ENCODE data around the gene PPP1R1A.

The PPP1R1A gene

DNA sequence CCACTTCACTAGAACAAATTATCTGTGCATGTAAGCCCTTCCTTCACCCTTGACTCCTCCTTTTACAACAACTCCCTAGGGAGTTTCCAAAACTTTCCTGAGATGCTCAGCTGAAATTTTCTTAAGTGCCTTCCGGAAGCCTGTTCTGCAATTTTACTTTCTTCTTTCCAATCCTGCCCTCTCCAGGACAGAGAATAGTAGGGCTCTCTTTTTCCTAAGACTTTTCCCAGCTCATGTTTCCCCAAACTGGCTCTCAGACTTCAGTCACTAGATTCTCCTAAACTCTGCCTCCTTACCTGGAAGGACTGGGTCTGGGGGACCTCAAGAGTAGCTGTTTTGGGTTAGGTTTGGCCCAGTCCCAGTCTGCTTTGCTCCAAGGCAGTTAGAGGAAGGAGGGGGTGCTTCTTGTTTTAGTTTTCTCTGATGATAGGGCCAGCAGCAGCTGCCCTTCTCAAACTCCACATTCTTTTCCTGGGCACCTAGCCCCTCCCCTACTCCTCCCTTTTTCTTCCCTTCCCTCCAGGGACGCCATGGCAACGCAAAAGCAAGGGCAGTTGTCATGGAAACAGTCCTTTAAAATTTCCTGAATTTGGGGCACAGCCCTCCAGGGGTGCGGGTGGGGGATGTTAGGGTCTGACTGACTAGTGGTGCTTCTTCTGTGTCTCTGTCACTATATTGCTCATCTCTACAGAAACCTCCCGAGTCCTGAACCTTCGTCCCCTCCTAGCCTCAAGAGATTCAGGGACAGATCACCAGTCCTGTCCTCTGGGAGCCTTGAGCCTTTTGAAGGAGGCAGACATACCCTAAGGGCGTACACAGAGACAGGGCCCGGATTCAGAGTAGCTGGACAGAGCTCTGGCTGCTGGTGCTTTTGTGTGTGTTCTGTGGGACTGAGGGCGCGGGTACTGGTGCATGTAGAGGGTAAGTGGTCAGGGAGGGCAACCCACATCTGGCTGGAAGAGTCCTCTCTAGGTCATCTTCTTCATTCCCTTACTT is 17.0 kb downstream of the PPP1R1A start:
- DNase-seq (ENCODE audit: low read depth), result no peak

DNA sequence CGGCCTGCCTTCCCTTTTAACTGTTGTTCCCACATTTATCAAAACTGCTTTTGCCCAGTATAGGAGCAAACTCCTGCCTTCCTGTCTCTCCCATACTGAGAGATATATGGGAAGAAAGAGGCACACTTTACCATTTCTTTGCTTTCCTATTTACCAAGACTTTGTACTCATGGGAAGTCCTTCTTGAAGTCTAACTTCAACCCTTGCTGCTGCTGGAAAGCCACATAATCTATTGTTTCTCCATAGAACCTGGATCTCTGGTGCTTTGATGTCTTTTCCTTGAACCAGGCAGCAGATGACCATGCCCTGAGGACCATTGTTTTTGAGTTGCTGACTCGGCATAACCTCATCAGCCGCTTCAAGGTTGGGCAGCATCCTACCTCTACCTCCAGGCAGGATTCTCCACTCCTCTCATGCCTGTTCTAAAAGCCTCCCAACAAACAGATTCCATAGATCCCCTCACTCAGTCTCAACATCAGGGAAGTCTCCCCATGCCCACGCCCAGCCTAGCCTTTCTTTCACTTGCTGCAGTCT is 18.4 kb downstream of the PPP1R1A start:
- no peak for DNase-seq (ENCODE audit: low read depth)

DNA sequence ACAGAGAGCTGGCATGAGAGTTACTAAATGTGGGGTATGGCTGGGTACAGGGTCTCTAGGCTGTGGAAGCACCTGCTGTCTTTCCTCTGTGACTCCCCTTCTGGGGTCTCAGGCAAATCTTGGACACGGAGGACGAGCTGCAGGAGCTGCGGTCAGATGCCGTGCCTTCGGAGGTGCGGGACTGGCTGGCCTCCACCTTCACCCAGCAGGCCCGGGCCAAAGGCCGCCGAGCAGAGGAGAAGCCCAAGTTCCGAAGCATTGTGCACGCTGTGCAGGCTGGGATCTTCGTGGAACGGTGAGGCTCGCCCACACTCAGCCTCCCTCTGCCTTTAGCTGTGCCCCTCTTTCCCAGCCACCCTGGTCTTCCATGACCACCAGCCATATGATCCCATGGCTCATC is 19.4 kb downstream of the PPP1R1A start:
- no peak for DNase-seq (ENCODE audit: low read depth)

DNA sequence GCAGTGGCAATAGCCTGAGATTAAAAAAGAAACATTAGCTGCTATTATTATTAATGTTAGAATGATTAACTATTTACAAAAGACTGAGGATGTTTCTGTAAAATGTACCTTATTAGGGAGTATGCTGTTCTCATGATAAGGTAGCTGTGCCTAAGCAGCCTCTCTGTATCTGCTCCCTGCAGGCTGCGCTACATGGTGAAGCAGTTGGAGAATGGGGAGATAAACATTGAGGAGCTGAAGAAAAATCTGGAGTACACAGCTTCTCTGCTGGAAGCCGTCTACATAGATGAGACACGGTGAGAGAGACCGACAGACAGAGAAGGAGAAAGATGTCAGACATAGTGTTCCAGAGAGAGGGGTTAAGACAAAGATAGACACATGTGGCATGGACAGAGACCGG is 21.7 kb downstream of the PPP1R1A start:
- no peak for DNase-seq (ENCODE audit: low read depth)

DNA sequence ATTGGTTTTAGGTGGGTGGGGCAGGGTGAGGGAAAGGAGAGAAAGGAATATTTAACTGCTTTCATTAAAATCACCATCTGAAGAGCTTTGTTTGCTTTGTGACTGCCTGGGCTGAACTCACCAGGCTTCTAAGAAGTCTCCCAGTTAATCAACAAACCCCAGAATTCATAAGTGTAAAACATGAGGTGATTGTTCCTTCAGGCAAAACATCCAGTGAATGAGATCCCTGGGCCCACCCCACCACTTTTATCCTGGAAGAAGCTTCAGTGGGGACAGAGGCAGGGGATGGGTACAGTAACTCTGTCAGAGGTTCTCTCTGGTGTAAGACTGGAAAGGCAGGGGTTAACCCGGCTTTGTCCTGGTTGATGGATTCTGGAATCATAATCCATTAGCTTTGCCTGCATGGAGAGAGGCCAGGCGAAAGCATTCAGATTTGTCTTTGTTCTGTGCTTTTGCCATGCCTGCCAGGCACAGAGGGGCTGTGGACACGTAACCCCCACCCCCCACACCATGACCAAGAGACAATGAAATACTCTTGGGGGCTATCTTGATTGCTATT is 22.4 kb downstream of the PPP1R1A start:
- DNase-seq (ENCODE audit: low read depth), result no peak

DNA sequence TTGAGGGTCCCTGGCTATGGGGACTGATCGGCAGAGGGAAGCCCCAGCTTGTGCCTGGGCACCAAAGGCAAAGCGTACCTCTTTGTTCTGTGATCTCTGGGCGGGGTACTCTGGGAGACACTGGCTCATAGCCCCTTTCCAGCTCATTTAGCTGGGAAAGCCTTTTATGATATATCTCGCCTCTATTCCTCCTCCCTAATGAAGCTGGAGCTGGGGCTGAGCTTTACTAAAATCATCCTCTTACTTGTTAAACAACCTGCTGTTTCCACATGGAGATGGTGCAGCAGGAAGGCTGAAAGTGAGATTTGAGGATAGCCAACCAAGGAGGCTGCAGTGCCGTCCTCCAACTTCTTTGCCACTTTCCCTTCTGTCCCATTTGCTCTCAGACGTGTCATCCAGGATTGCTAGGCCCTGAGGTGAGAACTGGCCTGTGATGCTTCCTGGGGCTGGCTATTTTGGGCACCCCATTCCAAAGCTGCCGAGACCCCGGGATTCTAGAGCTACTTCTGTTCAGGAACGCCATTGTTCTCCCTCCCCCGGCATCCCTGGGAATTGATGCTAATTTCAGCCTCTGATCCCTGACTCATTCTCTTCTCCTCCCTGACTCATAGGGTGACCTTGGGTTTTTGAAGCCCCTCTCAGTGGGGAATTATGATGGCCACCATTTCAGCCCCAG is 23.0 kb downstream of the PPP1R1A start:
- no peak for DNase-seq (ENCODE audit: low read depth)

DNA sequence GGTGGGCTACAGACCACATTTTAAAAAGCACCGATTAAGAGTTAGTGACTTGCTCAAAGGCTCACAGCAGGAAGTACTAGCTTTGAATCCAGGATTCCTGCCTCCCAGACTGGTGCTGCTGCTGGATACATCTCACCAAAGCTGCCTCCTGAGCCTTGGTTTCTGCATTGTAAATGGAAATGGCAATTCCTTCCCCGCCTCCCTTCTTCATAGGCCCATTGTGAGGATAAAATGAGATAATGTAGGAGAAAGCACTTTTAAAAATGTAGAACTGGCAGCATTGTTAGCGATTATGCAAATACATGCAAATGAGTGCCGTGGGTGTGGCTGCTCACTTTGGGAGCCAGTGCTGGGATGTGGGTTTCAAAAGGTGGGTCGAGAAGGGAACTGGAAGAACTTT is 23.7 kb downstream of the PPP1R1A start:
- no peak for DNase-seq (ENCODE audit: low read depth)

DNA sequence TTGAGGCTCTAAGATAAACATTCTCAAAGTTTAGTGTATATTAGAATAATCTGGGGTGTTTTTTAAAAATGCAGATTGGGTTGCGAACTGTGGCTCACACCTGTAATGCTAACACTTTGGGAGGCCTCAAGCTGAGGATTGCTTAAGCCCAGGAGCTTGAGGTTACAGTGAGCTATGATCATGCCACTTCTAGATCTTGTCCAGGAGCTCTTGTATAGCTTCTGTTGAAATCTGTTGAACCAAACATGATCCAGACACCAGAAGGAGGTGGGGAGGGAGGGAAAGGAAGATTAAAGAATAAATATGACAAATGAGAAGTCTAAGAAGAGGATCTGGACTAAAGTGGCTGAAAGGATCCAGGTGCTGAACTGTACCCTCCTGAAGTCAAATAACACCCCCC is 24.7 kb downstream of the PPP1R1A start:
- DNase-seq (ENCODE audit: low read depth), result no peak

DNA sequence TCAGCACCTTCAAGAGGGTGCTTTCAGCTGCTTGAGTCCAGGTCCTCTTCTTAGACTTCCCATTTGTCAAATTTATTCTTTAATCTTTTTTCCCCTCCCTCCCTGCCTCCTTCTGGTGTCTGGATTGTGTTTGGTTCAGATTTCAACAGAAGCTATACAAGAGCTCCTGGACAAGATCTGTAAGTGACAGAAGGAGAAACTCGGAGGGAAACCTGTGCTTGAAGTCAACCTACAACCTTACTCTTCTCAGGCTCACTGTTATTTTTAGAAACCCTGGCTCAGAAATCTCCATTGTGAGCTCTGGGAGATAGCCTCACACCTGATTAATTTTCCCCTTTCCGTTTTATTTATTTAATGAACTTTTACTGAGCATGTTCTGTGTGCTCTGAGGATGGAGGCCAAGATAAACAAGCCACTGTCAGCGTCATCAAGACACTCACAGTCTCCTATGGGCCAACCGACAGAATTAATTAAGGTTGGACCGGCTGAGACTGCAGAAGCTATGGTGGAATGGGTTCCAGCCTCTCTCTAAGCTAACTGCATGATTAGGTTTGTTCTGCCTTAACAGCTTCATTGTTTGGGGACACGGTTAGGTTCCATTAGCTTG is 25.6 kb downstream of the PPP1R1A start:
- no peak for DNase-seq (ENCODE audit: low read depth)

DNA sequence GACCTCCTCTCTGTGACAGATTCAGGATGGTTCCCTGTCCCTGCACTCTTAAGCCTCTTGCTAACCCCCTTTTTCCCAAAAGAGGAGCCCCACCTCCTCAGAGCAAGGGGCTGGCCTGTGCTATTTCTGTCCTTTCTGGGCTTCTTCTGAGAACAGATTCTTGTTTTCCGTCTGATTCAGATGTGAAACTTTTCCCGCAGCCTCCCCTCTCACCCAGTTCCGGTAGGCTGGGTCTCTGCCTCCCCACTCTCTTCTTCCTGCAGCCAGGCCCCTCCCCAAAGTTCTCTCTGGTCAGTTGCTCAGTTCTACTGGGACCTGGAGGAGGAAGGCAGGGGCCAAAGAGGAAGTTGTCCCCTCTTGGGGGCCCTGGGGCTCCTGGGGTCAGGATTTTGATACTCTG is 27.3 kb downstream of the PPP1R1A start:
- no peak for DNase-seq (ENCODE audit: low read depth)

DNA sequence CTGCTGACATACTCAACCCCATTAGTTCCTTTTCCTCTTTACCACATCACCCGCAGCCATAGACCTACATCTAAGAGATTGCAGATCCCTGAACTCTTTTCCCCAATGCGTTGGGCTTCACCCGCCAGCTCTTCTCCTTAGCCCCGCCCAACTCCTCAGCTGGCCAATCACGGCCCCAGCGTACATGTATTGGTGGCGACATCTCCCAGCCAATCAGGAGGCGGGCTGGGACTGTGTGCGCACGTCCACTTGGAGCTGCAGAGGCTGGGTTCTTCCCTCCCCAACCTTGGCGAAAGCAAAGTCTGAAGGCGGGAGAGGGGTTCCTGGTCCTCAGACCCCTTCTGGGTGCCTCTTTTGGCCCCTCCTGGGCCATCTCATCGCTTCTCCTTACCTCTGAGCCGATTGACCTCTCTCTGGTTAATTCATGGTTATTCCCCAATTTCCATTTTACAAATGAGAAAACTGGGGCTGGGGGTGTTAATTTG is 28.0 kb downstream of the PPP1R1A start:
- peak; percentile 70 for DNase-seq (ENCODE audit: low read depth)

DNA sequence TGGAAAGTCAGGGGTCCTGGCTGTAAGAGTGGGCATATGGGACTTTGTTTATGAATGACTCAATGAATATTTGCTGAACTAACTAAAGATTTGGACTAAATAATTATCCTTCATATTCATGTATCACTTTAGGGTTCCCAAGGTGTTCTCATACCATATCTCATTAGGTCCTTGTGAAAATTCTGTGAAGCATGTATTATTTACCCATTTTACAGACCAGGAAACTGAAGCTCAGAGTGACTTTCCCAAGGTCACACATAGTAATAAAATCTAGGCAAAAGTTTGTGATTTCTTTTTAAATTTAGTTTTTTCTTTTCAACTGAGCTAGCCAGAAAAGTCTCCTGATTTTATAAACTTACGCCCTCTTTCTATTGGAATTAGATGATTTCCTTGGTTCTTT is 29.7 kb downstream of the PPP1R1A start:
- DNase-seq (ENCODE audit: low read depth), result no peak

DNA sequence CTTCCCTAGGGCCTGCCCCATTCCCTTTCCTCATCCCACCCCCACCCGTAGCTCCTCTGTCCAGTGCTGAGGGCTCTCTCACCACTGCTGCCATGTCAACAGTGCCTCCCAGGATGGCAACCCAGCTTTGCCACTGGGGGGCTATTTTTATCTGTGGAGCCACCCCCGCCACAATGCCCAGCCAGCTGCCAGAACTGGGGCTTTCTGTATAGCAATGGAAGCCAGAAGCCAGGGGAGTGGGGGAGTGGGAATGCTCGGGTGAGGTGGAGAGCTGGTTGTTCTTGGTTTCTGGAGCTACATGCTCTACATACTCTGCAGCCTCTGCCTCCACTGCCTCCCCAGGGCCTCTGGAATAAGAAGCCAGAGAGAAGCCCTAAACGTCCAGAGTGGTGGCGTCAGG is 30.1 kb downstream of the PPP1R1A start:
- DNase-seq (ENCODE audit: low read depth), result no peak

DNA sequence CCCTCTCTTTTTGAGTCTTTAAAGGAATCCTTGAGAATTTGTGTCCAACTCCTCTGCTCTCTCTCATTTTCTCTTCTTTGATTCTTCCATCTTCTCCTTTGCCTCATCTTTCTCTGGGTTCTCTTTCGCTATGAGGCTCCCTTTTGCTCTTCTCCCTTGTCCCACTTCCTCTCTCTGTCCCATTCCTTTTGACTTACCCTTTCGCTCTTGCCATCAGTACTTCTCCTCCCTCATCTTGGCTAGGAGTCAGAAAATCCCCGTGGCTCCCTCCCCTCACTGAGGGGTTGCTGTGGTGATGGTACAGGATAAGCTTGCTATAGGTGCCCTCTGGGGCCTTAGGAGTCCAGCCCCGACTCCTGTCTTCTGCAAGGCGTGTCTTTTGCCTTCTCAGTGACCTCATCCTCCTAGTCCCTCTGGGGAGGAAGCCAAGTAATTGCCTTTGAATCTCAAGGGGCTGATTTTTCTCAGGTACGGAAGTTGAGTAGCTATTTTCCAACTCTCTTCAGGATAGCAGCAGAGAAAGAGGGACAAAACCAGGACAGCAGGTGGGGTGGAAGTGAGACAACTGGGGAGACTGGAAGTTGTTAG is 32.7 kb downstream of the PPP1R1A start:
- DNase-seq (ENCODE audit: low read depth), result no peak

DNA sequence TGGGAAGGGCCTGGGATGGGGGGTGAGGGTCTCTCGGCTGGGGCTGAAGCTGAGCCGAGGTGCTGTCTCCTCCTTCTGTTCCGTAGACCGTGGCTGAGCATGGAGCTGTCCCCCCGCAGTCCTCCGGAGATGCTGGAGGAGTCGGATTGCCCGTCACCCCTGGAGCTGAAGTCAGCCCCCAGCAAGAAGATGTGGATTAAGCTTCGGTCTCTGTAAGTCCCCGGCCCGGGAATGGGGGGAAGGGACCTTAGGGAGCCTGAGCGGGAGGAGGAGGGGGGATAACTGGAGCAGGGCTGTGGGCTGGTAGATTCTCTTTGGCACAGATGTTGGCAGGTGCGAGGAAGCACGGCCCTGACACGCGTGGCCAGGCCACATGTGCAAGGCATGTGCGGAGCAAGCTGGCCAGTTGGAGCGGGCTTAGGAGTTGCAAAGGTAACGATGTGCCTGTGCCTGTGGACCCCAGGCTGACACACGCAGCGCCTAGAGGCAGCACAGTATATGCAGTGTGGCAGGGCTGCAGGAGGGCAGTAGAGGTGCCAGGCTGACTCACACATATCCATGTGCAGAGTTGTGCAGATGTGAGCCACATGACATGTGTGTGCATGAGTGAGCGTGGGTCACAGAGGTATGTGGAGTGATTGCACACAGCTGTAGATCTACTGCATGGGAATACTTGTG is 38.5 kb downstream of the PPP1R1A start:
- no peak for DNase-seq (ENCODE audit: low read depth)

DNA sequence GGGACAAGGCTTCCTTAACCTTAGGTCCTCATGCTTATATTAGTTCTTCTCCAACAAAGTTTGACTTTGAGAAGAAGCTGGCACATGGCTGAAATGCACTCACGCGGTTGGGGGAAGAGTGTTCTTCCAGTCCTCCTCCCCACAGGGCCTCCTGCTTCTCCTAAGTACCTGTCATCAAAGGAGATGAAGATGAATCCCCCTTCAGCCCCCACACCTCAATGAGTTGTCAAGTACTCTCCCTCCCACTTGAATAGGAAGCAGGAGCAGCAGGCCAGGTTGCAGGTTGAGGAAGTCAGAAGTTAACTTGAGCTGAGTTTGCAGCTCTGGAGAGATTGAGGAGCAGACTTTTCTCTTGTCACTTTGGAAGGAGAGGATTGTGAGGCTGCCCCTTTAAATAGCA is 41.9 kb downstream of the PPP1R1A start:
- DNase-seq (ENCODE audit: low read depth), result no peak

DNA sequence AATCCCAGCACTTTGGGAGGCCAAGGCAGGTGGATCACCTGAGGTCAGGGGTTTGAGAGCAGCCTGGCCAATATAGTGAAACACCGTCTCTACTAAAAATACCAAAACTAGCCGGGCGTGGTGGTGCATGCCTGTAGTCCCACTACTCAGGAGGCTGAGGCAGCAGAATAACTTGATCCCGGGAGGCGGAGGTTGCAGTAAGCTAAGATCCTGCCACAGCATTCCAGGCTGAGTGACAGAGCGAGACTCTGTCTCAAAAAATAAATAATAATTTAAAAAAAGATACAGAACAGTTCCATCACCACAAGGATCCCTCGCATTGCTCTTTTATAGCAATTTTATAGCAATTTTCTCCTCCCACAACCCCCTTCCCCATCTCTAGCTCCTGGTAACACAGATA is 43.7 kb downstream of the PPP1R1A start:
- no peak for DNase-seq (ENCODE audit: low read depth)

DNA sequence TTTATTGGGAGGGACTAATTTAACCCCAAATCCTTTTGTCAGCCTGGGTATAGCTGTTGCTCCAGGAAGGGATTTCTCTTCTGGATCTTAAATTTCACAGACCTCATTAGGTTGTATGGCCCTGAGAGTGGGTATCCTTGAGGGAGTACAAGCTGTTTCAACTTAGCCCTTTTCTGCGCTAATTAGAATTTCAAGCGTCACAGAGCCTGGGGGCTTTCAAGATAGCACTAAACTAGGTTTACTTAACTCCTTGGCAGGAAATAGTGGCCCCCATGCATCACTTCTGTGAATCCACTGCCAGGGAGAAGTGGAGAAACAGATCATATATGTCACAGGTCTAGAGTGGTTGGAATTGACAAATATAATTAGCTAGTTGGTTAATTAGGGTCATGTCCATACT is 44.9 kb downstream of the PPP1R1A start:
- no peak for DNase-seq (ENCODE audit: low read depth)

DNA sequence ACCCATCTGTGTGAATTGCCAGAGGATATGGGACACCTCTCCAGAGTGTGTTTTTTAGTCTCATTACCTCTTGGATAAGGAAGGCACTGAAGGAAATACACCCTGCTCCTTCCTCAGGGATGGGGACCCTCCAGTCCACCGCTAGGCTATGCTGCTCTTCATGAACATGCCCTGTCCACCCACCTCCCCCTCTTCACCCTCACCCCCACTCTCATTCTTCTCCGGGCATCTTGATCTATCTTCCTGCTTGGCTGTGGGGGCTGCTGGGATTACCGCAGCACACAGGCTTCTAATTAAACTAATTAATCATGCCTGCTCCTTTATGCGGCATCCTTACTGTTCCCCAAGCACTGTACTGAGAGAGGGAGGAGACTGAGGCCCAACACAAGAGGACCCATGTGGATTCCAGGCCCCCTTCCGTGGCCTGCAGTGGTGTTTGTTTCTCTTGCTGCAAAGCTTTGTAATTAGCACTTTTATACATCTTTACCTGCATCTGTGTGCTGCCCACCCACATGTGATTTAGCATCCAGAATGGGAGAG is 46.6 kb downstream of the PPP1R1A start:
- no peak for DNase-seq (ENCODE audit: low read depth)

DNA sequence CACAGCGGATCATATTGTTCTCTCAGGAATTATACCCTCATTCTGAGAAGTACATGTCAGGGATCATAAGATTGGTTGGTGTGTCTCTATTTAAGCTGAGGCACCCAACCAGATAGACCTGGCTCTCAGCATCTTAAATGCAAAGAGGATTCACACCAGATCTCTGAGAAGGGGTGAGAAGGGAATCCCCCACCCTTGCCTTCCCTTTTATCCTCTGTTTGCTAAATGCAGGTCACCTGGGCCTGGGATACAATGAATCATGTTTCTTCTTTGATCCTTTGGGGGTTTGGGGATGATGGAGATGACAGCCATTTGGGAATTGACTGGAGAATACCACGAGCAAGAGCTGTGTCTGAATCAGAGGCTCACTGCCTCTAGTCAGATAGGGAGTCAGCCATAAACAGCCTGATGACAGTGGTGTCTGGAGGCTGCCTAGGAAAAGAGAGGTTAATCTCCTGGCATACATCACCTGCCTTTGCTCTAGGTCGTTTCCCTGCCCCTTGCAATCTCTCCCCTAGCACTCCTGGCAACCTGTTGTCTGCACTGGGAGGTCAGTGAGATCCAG is 50.2 kb downstream of the PPP1R1A start:
- no peak for DNase-seq (ENCODE audit: low read depth)

DNA sequence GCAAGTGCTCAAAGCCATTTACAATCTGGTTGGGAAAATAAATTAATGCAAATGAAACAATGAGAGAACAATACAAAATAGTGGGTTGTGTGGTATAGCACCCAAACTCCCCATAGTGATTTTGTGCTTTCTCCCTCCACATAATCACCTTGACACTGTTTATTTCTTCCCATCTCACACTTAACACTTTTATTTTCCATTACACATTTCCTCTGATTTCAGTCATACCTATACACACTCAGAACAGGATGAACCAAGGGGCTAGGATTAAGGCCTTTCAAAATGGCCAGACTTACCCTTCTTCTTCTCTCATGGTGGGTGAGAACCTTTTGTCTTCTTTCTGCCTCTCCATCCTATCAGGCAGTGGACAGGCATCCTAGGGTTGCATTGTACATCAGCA is 53.0 kb downstream of the PPP1R1A start:
- DNase-seq (ENCODE audit: low read depth), result no peak
